ENCODE results near the gene PHLDB2. TPM values are rescaled to one million over a fixed set of nuclear protein-coding genes. Genes with fewer than 3 reads are reported as not detected.

Gene PHLDB2
- total RNA-seq, 1 experiment from 2014 or later, result 143 TPM

- Histone ChIP-seq H3K9me3 (ENCODE audit: control insufficient read depth in 1 of 2, insufficient read depth in 1 of 2, low read depth in 1 of 2, low read length in 2 of 2) (no peaks in the 10 kb centered on the region), H3K4me3 (replicated peaks in 1 of 2; ENCODE audit: low read depth in 1 of 2, low read length in 2 of 2) (no peak overlapping the region), H3K27me3 (ENCODE audit: insufficient read depth, low read length) (no peaks in the 10 kb centered on the region), H2AFZ (ENCODE audit: low read depth, low read length, poor library complexity, severe bottlenecking) (no peak overlapping the region), H3K4me2 (ENCODE audit: low read length) (no peak overlapping the region), H3K36me3 (ENCODE audit: control insufficient read depth in 1 of 2, insufficient read depth in 2 of 2, low read length in 2 of 2) (peaks cover 6 to 21% of the 10 kb centered on the region in 2 experiments; a peak in 2 of 4 replicates), H3K4me1 (ENCODE audit: control insufficient read depth in 1 of 2, insufficient read depth in 2 of 2, low read length in 2 of 2) (peaks cover 51 to 69% of the 10 kb centered on the region in 2 experiments), H3K9me2 (ENCODE audit: insufficient read depth) (no peaks in the 10 kb centered on the region), H3K27ac (ENCODE audit: low read depth, low read length) (peak overlapping the region; percentile 85), H3K79me2 (ENCODE audit: insufficient read depth, low read length) (peaks cover 3% of the 10 kb centered on the region; the same call in 1 of the 2 replicates), H3K9ac (ENCODE audit: low read length) (no peak overlapping the region), H4K20me1 (ENCODE audit: insufficient read depth) (no peaks in the 10 kb centered on the region)
- no TSS peak for BruUV-seq (replicated peaks)
- ChIA-PET POLR2A (interaction anchor here (1.5 to 2.9 kb wide), 4 partner anchors 17 to 59 kb away, joined by 4 to 17 read pairs (median 8); partner anchors contain the start of gene ABHD10), CTCF (interaction anchor here (1.0 to 1.9 kb wide), 5 partner anchors 8 to 67 kb away, joined by 3 to 6 read pairs (median 3); no protein-coding TSS in a partner anchor), RAD21 (ENCODE audit: low non-redundant PET in 1 of 2, low total read pairs in 2 of 2, uncharacterized antibody in 2 of 2, unreplicated experiment in 2 of 2) (no interaction called here)
- intact Hi-C loops (cut with micrococcal nuclease), result no loop called here
- 0 out of 2 replicates have a peak, but pooled peaks have one; percentile 15 for TF ChIP-seq FOSL1 (IDR thresholded peaks at IDR 0.05; ENCODE audit: low read depth)
- peak; percentile 39; the same call in 1 of the 2 replicates for TF ChIP-seq SIN3A (IDR thresholded peaks at IDR 0.05; ENCODE audit: low read depth)
- peak; percentile 88 for TF ChIP-seq TCF7L2 (IDR thresholded peaks at IDR 0.05; ENCODE audit: borderline replicate concordance, extremely low read depth, insufficient read depth, insufficient read length)
- TF ChIP-seq JUND (IDR thresholded peaks at IDR 0.05), result no peak
- ATAC-seq (0 out of 2 replicates have a peak, but pooled peaks have one; percentile 20), DNase-seq (ENCODE audit: low read depth, low spot score) (no peak)
These were observed 102.5 kb downstream of the PHLDB2 start for GRCh38 chr3:111961461-111962164.

GRCh38 chr3:111963424-111963823 lies 104.4 kb downstream of the PHLDB2 start:
- no peak overlapping the region for H2AFZ ChIP-seq (ENCODE audit: low read depth, low read length, poor library complexity, severe bottlenecking)
- BruUV-seq (replicated peaks), result no TSS peak
- TF ChIP-seq CBX3 (IDR thresholded peaks at IDR 0.05; ENCODE audit: low read depth), result peak; percentile 71; the same call in 1 of the 2 replicates
- TF ChIP-seq ELF1 (IDR thresholded peaks at IDR 0.05; ENCODE audit: borderline replicate concordance, low read depth), result no peak
- no peak for TF ChIP-seq ZNF274 (IDR thresholded peaks at IDR 0.05; ENCODE audit: low read depth, low read length)
- TF ChIP-seq SRF (IDR thresholded peaks at IDR 0.05; ENCODE audit: low read depth), result peak; percentile 58
- peak; percentile 67; the same call in 1 of the 2 replicates for TF ChIP-seq SIN3A (IDR thresholded peaks at IDR 0.05; ENCODE audit: low read depth)
- TF ChIP-seq CEBPB (IDR thresholded peaks at IDR 0.05; ENCODE audit: low read depth), result peak; percentile 93
- peak; percentile 38 for TF ChIP-seq RAD21 (IDR thresholded peaks at IDR 0.05; ENCODE audit: low read depth)
- peak; percentile 42; the same call in 1 of the 2 replicates for TF ChIP-seq ATF3 (IDR thresholded peaks at IDR 0.05)
- TF ChIP-seq EGR1 (IDR thresholded peaks at IDR 0.05; ENCODE audit: low read depth), result peak; percentile 2; the same call in 1 of the 2 replicates
- TF ChIP-seq FOSL1 (IDR thresholded peaks at IDR 0.05; ENCODE audit: low read depth), result peak; percentile 92
- TF ChIP-seq JUND (IDR thresholded peaks at IDR 0.05), result peak; percentile 88
- TF ChIP-seq ZFX (IDR thresholded peaks at IDR 0.05), result no peak
- TF ChIP-seq MAX (IDR thresholded peaks at IDR 0.05), result peak; percentile 71; the same call in 1 of the 2 replicates
- TF ChIP-seq SP1 (IDR thresholded peaks at IDR 0.05; ENCODE audit: low read depth), result peak; percentile 93
- no peaks in the 10 kb centered on the region for H4K20me1 ChIP-seq (ENCODE audit: insufficient read depth)
- H3K9me3 ChIP-seq (ENCODE audit: control insufficient read depth in 1 of 2, insufficient read depth in 1 of 2, low read depth in 1 of 2, low read length in 2 of 2), result no peaks in the 10 kb centered on the region
- no peaks in the 10 kb centered on the region for H3K27me3 ChIP-seq (ENCODE audit: insufficient read depth, low read length)
- no peaks in the 10 kb centered on the region for H3K9me2 ChIP-seq (ENCODE audit: insufficient read depth)
- H3K79me2 ChIP-seq (ENCODE audit: insufficient read depth, low read length), result peaks cover 3% of the 10 kb centered on the region; the same call in 1 of the 2 replicates
- peak; percentile 62 for DNase-seq (ENCODE audit: low read depth, low spot score)
- ChIA-PET CTCF (interaction anchor here (1.3 to 2.6 kb wide), 3 partner anchors 15 to 80 kb away, joined by 4 to 7 read pairs (median 6); partner anchors contain the start of gene ABHD10), RAD21 (ENCODE audit: low non-redundant PET in 1 of 2, low total read pairs in 2 of 2, uncharacterized antibody in 2 of 2, unreplicated experiment in 2 of 2) (no interaction called here), POLR2A (interaction anchor here (1.7 kb wide), 1 partner anchor 15 kb away, joined by 17 read pairs; the partner anchor contains the start of gene ABHD10)
- peaks cover 6 to 27% of the 10 kb centered on the region in 2 experiments; a peak in 2 of 4 replicates for H3K36me3 ChIP-seq (ENCODE audit: control insufficient read depth in 1 of 2, insufficient read depth in 2 of 2, low read length in 2 of 2)
- H3K4me1 ChIP-seq (ENCODE audit: control insufficient read depth in 1 of 2, insufficient read depth in 2 of 2, low read length in 2 of 2), result peaks cover 54 to 69% of the 10 kb centered on the region in 2 experiments
- no peak overlapping the region for H3K4me3 ChIP-seq (replicated peaks in 1 of 2; ENCODE audit: low read depth in 1 of 2, low read length in 2 of 2)
- peak overlapping the region; percentile 85 for H3K27ac ChIP-seq (ENCODE audit: low read depth, low read length)
- peak overlapping the region; percentile 31 for H3K9ac ChIP-seq (ENCODE audit: low read length)
- peak overlapping the region; percentile 37 for H3K4me2 ChIP-seq (ENCODE audit: low read length)
- ATAC-seq, result peak; percentile 37
- intact Hi-C loops (cut with micrococcal nuclease), result no loop called here
